ENCODE data around the gene PTPRN2.

GRCh38 chr7:157712666-157713235 is 874.9 kb downstream of the PTPRN2 start:
- no peak for TF ChIP-seq CTCF (conservative IDR thresholded peaks at IDR 0.05; ENCODE audit: low read length)
- TF ChIP-seq EZH2phosphoT487 (IDR thresholded peaks at IDR 0.05; ENCODE audit: borderline replicate concordance, low read depth, low read length) = no peak

Data from OCI-LY7 (cell line).